GDM1 (cell line): ENCODE data around the gene ASTN2.
"Not testable (repeated sequence)": the region's sequence is repeated elsewhere in the genome, so short reads cannot be mapped to it uniquely, and the experiment has no call there.

ENCODE experiments used
- DNase-seq: peaks from one replicate; lab custom pipeline; 2025; lab: John Stamatoyannopoulos, UW

Gene ASTN2

GRCh38 chr9:116697362-116697761 is 717.5 kb downstream of the ASTN2 start:
- no peak for DNase-seq

- no peak for DNase-seq
Observed at GRCh38 chr9:116695438-116695837, 719.4 kb downstream of the ASTN2 start.

GRCh38 chr9:116694785-116695291 is 720.0 kb downstream of the ASTN2 start:
- no peak for DNase-seq

GRCh38 chr9:116693233-116693731 is 721.6 kb downstream of the ASTN2 start:
- no peak for DNase-seq

GRCh38 chr9:116692616-116693015 is 722.2 kb downstream of the ASTN2 start:
- DNase-seq = no peak

GRCh38 chr9:116691607-116692006 is 723.2 kb downstream of the ASTN2 start:
- no peak for DNase-seq

- DNase-seq = not testable (repeated sequence)
Observed at GRCh38 chr9:116690805-116691204, 724.1 kb downstream of the ASTN2 start.

GRCh38 chr9:116689486-116690032 is 725.3 kb downstream of the ASTN2 start:
- no peak for DNase-seq

- DNase-seq = no peak
Observed at GRCh38 chr9:116688806-116689485, 725.9 kb downstream of the ASTN2 start.

GRCh38 chr9:116687754-116688135 is 727.1 kb downstream of the ASTN2 start:
- no peak for DNase-seq

GRCh38 chr9:116687074-116687753 is 727.6 kb downstream of the ASTN2 start, which contains the start of gene TRIM32:
Gene TRIM32, plus strand, starts transcription at chr9:116687305. Its CDS starts 10,438 bp downstream, at chr9:116697743.
- DNase-seq = peak; percentile 61

- no peak for DNase-seq
Observed at GRCh38 chr9:116686693-116687073, 728.2 kb downstream of the ASTN2 start.

DNA sequence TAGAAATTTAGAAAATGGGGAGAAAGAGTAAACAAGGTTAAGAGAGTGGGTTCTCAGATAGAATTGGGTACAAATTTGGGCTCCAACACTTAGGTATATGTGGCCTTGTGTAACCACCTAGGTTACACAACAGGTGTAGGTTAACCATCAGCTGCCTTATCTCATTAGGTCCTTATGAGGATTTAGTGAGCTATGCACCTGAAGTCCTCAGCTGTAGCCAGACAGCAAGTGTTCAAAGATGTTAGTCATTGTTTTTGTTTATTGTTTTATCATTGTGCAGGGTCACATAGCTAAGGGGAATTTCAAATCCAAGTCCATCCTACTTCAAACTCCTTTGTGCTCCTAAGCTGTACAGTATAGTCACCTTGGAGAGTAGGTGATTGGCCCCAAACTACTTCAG is 728.7 kb downstream of the ASTN2 start:
- DNase-seq = no peak

- DNase-seq = no peak
Observed at GRCh38 chr9:116685166-116685565, 729.7 kb downstream of the ASTN2 start.

DNA sequence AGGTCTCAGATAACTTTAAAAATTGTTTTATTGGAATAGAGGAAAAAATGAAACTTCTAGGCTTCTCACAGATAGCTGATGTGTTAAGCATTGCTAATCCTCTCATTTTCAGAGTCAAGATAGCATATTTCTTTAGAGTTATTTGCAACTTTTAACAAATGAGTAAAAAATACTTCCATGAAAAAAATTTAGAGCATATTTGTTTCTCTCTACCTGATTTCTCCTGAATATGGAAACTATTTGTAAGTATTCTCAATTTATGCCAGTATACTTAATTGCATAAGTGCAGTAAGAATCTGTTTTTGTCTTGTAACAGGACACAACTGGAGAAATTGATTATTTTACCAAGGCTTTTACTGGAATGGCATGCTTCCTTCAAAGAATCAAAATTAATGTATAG is 731.3 kb downstream of the ASTN2 start:
- DNase-seq = no peak

DNA sequence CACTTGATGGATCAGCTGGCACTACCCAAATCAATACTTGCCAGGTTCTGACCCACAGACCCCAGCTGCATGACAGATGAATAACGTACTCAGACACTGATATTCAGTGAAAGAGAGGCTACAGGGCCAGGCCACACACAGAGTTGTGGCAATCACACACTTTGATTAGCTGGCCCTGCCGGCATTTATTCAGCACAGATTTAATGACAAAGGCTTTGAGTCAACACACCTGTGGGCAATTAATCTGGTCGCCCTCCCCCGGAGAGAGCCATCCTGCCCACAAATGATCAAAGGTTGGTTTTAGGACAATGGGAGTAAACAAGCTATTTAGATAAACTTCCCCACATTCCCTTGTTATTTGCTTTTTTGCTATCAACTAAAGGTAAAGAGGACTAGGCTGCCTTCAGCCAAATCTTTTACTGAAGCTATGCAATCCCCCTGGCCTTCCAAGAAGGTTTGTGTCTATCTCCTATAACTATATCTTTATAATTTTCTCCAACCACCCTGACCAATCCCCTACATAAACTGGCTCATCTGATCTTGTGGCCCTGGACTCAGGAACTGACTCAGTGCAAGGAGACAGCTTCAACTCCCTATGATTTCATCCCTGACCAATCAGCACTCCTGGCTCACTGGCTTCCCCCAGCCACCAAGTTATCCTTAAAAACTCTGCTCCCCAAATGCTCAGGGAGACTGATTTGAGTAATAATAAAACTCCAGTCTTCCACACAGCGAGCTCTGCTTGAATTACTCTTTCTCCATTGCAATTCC is 740.5 kb downstream of the ASTN2 start:
- no peak for DNase-seq

DNA sequence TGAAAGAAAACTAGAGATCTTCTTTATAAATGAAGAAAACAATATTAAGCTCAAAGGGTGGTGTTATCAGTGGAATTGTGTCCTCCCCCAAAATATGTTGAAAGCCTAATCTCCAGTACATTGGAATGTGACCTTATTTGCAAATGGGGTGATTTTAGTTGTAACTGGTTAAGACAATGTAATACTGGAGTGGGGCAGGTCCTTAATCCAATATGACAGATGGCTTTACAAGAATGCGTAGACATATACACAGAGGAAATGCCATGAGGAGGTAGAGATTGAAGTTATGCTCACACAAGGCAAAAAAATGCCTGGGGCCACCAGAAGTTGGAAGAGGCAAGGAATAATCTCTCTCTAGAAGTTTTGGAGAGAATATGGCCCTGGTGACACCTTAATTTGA is 741.5 kb downstream of the ASTN2 start:
- DNase-seq = no peak

DNA sequence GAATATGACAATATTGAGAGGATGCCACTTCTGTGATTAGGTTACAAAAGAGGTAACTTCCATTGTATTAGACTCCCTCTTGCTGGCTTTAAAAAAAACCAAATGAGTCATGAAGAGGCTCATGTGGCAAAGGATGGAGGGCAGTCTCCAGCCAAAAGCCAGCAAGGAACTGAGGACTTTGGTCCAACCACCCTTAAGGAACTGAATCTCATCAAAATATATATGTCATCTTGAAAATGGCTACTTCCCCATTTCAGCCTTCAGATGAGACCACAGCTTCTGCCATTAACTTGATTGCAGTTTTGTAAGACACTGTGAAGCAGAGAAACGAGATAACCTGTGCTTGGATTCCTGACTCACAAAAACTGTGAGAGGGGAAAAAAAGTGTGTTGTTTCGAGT is 743.3 kb downstream of the ASTN2 start:
- no peak for DNase-seq

- no peak for DNase-seq
Observed at GRCh38 chr9:116668970-116669695, 745.7 kb downstream of the ASTN2 start.

- no peak for DNase-seq
Observed at GRCh38 chr9:116663581-116663980, 751.3 kb downstream of the ASTN2 start.

DNA sequence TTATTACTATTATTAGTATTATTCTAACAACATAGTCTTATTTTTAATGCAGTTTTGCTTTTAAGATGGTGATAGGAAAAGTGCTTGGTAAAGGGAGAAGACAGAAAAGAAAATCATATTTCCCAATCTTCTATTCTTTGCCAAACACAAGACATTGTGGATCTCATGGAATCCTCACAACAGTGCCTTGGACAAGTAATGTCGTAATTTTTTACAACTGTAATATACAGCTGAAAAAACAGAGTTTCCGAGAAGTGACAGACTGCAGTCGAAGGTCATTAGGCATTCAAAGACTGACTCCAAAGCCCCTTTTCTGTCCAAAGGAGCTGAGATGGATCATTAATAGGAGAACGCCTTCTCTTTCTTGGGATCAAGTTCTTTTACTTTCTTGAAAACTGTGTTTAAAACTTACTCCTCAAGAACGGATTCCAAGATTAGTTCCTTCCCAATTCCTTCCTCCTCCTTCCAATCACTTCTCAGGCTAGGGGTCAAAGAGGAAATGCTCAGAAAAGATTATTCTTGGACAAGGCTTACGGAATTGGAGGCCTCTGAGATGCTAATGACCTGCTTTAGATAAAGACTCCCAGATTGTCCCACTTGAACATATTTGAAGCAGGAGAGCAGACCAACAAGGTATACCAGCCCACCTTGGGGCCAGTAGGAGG is 752.1 kb downstream of the ASTN2 start:
- DNase-seq = no peak
